Renal cortical epithelial cell (primary cell): ENCODE measurements around the gene TAF1B. TPM values are rescaled to one million over a fixed set of nuclear protein-coding genes. Genes with fewer than 3 reads are reported as not detected.
"Not testable (repeated sequence)": the region's sequence is repeated elsewhere in the genome, so short reads cannot be mapped to it uniquely, and the experiment has no call there.

Experiments used
- DNase-seq: peaks from one replicate; pipeline ENCODE4 v3.0.0-alpha.2; 2011; ENCODE audit warnings: low read depth
- total RNA-seq: library from RNA; depleted of rRNA; stranded (reverse); fragments of >200 nt; gene quantifications from 2 replicates; pipeline ENCODE4 v1.2.3, GENCODE V29; 2014

The TAF1B gene
- total RNA-seq, 1 donor from 2014 or later, result 30.5 TPM

- no peak for DNase-seq
Measured at GRCh38 chr2:9830685-9831410, 12.4 kb upstream of the TAF1B start.

GRCh38 chr2:9831670-9832069 lies 11.6 kb upstream of the TAF1B start:
- no peak for DNase-seq

GRCh38 chr2:9832586-9832985 lies 10.7 kb upstream of the TAF1B start:
- DNase-seq, result no peak

GRCh38 chr2:9835068-9835467 lies 8.2 kb upstream of the TAF1B start:
- DNase-seq, result not testable (repeated sequence)

- no peak for DNase-seq
Measured at GRCh38 chr2:9836074-9836473, 7.2 kb upstream of the TAF1B start.

- DNase-seq, result no peak
Measured at GRCh38 chr2:9836517-9836916, 6.8 kb upstream of the TAF1B start.

GRCh38 chr2:9837451-9837850 lies 5.8 kb upstream of the TAF1B start:
- DNase-seq, result no peak

- no peak for DNase-seq
Measured at GRCh38 chr2:9838391-9838790, 4.9 kb upstream of the TAF1B start.

- DNase-seq, result no peak
Measured at GRCh38 chr2:9842487-9843228, 616 bp upstream of the TAF1B start.

- no peak for DNase-seq
Measured at GRCh38 chr2:9844036-9844483, 786 bp downstream of the TAF1B start.

GRCh38 chr2:9844576-9844975 lies 1.3 kb downstream of the TAF1B start:
- DNase-seq, result no peak

GRCh38 chr2:9846554-9846953 lies 3.3 kb downstream of the TAF1B start:
- peak; percentile 46 for DNase-seq

- DNase-seq, result no peak
Measured at GRCh38 chr2:9847140-9847539, 3.9 kb downstream of the TAF1B start.

GRCh38 chr2:9852881-9853280 lies 9.6 kb downstream of the TAF1B start:
- DNase-seq, result no peak

GRCh38 chr2:9857814-9858729 lies 14.8 kb downstream of the TAF1B start:
- no peak for DNase-seq

- DNase-seq, result no peak
Measured at GRCh38 chr2:9858730-9859068, 15.4 kb downstream of the TAF1B start.

- not testable (repeated sequence) for DNase-seq
Measured at GRCh38 chr2:9860922-9861580, 17.8 kb downstream of the TAF1B start.

GRCh38 chr2:9867881-9868280 lies 24.6 kb downstream of the TAF1B start:
- DNase-seq, result no peak

GRCh38 chr2:9873337-9873736 lies 30.1 kb downstream of the TAF1B start:
- DNase-seq, result no peak

GRCh38 chr2:9877026-9877425 lies 33.8 kb downstream of the TAF1B start:
- DNase-seq, result no peak

- DNase-seq, result no peak
Measured at GRCh38 chr2:9877726-9878125, 34.5 kb downstream of the TAF1B start.
